Liver (tissue), 9 donors: Measurements from ENCODE around the gene CCL25. TPM values are rescaled to one million over a fixed set of nuclear protein-coding genes. Genes with fewer than 3 reads are reported as not detected.

Source experiments
- DNase-seq: peaks from one replicate; pipeline ENCODE4 v3.0.0-alpha.2; 2017; ENCODE audit warnings: low spot score
- H3K27ac ChIP-seq, 2 donors: one replicate each; pipeline ENCODE4 v1.7.0; 2013; ENCODE audit warnings: inconsistent platforms in 2 of 2, low read length in 2 of 2, control low read depth in 1 of 2, low read depth in 1 of 2, mild to moderate bottlenecking in 1 of 2
- H3K27me3 ChIP-seq, 4 donors: one replicate each; pipeline versions ENCODE4 v1.6.1 to v1.7.0; 2013; ENCODE audit warnings: low read length in 3 of 4, inconsistent platforms in 1 of 4, mild to moderate bottlenecking in 1 of 4, moderate library complexity in 1 of 4; ENCODE audit not compliant: control insufficient read depth in 4 of 4, insufficient read depth in 4 of 4
- H3K36me3 ChIP-seq, 4 donors: one replicate each; pipeline versions ENCODE4 v1.6.1 to v1.7.0; 2013; ENCODE audit warnings: low read length in 3 of 4, mild to moderate bottlenecking in 3 of 4, low read depth in 1 of 4, moderate library complexity in 1 of 4; ENCODE audit not compliant: control insufficient read depth in 4 of 4, insufficient read depth in 3 of 4
- H3K4me1 ChIP-seq, 4 donors: one replicate each; pipeline versions ENCODE4 v1.6.1 to v1.7.0; 2013; ENCODE audit warnings: low read length in 3 of 4, mild to moderate bottlenecking in 3 of 4, moderate library complexity in 1 of 4; ENCODE audit not compliant: control insufficient read depth in 4 of 4, insufficient read depth in 4 of 4
- H3K4me3 ChIP-seq, 3 donors: one replicate each; pipeline versions ENCODE4 v1.6.1 to v1.7.0; 2013; ENCODE audit warnings: low read length in 3 of 3, control low read depth in 1 of 3, low read depth in 1 of 3, mild to moderate bottlenecking in 1 of 3
- H3K9ac ChIP-seq, 2 donors: one replicate each; pipeline ENCODE4 v1.7.0; 2013; ENCODE audit warnings: low read length in 2 of 2, mild to moderate bottlenecking in 2 of 2, moderate library complexity in 2 of 2, control low read depth in 1 of 2, low read depth in 1 of 2
- H3K9me3 ChIP-seq, 4 donors: one replicate each; pipeline versions ENCODE4 v1.6.1 to v1.7.0; 2013; ENCODE audit warnings: low read length in 3 of 4; ENCODE audit not compliant: control insufficient read depth in 4 of 4
- CTCF ChIP-seq: fragments of 150-350 bp; IDR thresholded peaks from 2 replicates; pipeline ENCODE4 v1.5.1; 2017; ENCODE audit warnings: improper control_type of control experiment, low read depth, low read length; ENCODE audit not compliant: missing input control
- EGR1 ChIP-seq, 2 donors: IDR thresholded peaks; 2 replicates each; pipeline ENCODE4 v1.6.1; 2016 to 2018; ENCODE audit warnings: antibody characterized with exemption in 2 of 2, low read depth in 2 of 2
- FOXA1 ChIP-seq: IDR thresholded peaks from 2 replicates; pipeline ENCODE4 v1.6.1; 2016; ENCODE audit warnings: antibody characterized with exemption
- FOXA2 ChIP-seq: IDR thresholded peaks from 2 replicates; pipeline ENCODE4 v1.6.1; 2016; ENCODE audit warnings: antibody characterized with exemption
- GABPA ChIP-seq, 2 donors: IDR thresholded peaks in 1 of 2; conservative IDR thresholded peaks in 1 of 2; 2 replicates each; pipeline ENCODE4 v1.6.1; 2016; ENCODE audit warnings: antibody characterized with exemption in 2 of 2, mild to moderate bottlenecking in 1 of 2, moderate library complexity in 1 of 2
- HNF4A ChIP-seq, 2 donors: conservative IDR thresholded peaks; 2 replicates each; pipeline ENCODE4 v1.6.1; 2016; ENCODE audit warnings: antibody characterized with exemption in 2 of 2, mild to moderate bottlenecking in 2 of 2
- HNF4G ChIP-seq: IDR thresholded peaks from 2 replicates; pipeline ENCODE4 v1.6.1; 2016; ENCODE audit warnings: antibody characterized with exemption
- JUND ChIP-seq, 2 donors: IDR thresholded peaks; 2 replicates each; pipeline ENCODE4 v1.6.1; 2016; ENCODE audit warnings: antibody characterized with exemption in 2 of 2
- NR2F2 ChIP-seq: IDR thresholded peaks from 2 replicates; pipeline ENCODE4 v1.6.1; 2016; ENCODE audit warnings: antibody characterized with exemption
- RAD21 ChIP-seq, 2 donors: IDR thresholded peaks; 2 replicates each; pipeline ENCODE4 v1.6.1; 2016; ENCODE audit warnings: antibody characterized with exemption in 2 of 2, mild to moderate bottlenecking in 2 of 2
- REST ChIP-seq: IDR thresholded peaks from 2 replicates; pipeline ENCODE4 v1.6.1; 2016; ENCODE audit warnings: antibody characterized with exemption, mild to moderate bottlenecking
- RXRA ChIP-seq, 2 donors: IDR thresholded peaks; 2 replicates each; pipeline ENCODE4 v1.6.1; 2017 to 2018; ENCODE audit warnings: antibody characterized with exemption in 2 of 2, mild to moderate bottlenecking in 1 of 2
- SP1 ChIP-seq: IDR thresholded peaks from 2 replicates; pipeline ENCODE4 v1.6.1; 2018; ENCODE audit warnings: antibody characterized with exemption, mild to moderate bottlenecking
- TAF1 ChIP-seq: conservative IDR thresholded peaks from 2 replicates; pipeline ENCODE4 v1.6.1; 2016; ENCODE audit warnings: antibody characterized with exemption, mild to moderate bottlenecking
- YY1 ChIP-seq: IDR thresholded peaks from 2 replicates; pipeline ENCODE4 v1.6.1; 2016; ENCODE audit warnings: antibody characterized with exemption, mild to moderate bottlenecking
- ZBTB33 ChIP-seq: IDR thresholded peaks from 2 replicates; pipeline ENCODE4 v1.6.1; 2016; ENCODE audit warnings: antibody characterized with exemption
- WGBS: extraction: QIAGEN DNeasy Blood & Tissue Kit; methylation state at CpG from one replicate; pipeline ENCODE4 v1.1.7; 2013; 5-methylcytosine and 5-hydroxymethylcytosine counted together
- polyA plus RNA-seq, 2 donors: library from polyadenylated mRNA; stranded (reverse) in 1 of 2; unstranded in 1 of 2; fragments of 200-250 nt in 1 of 2; fragments of >200 nt in 1 of 2; fragmentation: Nextera tagmentation in 1 of 2; extraction: Ambion mirVana in 1 of 2; gene quantifications; one replicate each; pipeline versions ENCODE4 v1.2.1 to v1.2.3, GENCODE V29; 2013 to 2015
- total RNA-seq, 2 donors: library from RNA; depleted of rRNA; stranded (reverse); fragments of >200 nt; gene quantifications; one replicate each; pipeline ENCODE4 v1.2.3, GENCODE V29; 2014
- TF ChIP-seq, protein P1 (sequence below): IDR thresholded peaks from 2 replicates; pipeline ENCODE4 v1.6.1; 2016; ENCODE audit warnings: antibody characterized with exemption
- TF ChIP-seq, protein P2 (sequence below): IDR thresholded peaks from 2 replicates; pipeline ENCODE4 v1.6.1; 2016; ENCODE audit warnings: antibody characterized with exemption
- donor health status: healthy.
- donor health status: healthy.
- donor health status: healthy.
- donor health status: healthy.
- donor health status: healthy.

CCL25 gene
- total and polyA plus RNA-seq, 4 donors, result not detected

GRCh38 chr19:8084152-8084551 is 31.6 kb downstream of the CCL25 start:
- no peak for DNase-seq
- Histone ChIP-seq H3K4me3 (no peak overlapping the region), H3K4me1 (peaks cover 0 to 7% (median 2%) of the 10 kb centered on the region in 4 donors), H3K27ac (no peak overlapping the region), H3K9me3 (no peaks in the 10 kb centered on the region), H3K9ac (no peak overlapping the region), H3K27me3 (no peaks in the 10 kb centered on the region), H3K36me3 (no peaks in the 10 kb centered on the region)
- WGBS, result 94% methylated on average over 13 of the region's 13 CpGs
- no peak for TF ChIP-seq CTCF
- TF ChIP-seq FOXA2, result no peak
- TF ChIP-seq HNF4G, result no peak
- TF ChIP-seq JUND (IDR thresholded peaks at IDR 0.05), result no peak
- no peak for TF ChIP-seq YY1
- TF ChIP-seq GABPA (IDR thresholded peaks at IDR 0.05 in 1 of 2, conservative IDR thresholded peaks at IDR 0.05 in 1 of 2), result no peak
- no peak for TF ChIP-seq FOXA1
- TF ChIP-seq REST, result no peak
- no peak for TF ChIP-seq RAD21 (IDR thresholded peaks at IDR 0.05)
- no peak for TF ChIP-seq HNF4A (conservative IDR thresholded peaks at IDR 0.05)
- no peak for TF ChIP-seq ZBTB33
- no peak for TF ChIP-seq SP1
- TF ChIP-seq, protein P1, sequence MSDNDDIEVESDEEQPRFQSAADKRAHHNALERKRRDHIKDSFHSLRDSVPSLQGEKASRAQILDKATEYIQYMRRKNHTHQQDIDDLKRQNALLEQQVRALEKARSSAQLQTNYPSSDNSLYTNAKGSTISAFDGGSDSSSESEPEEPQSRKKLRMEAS, result no peak
- TF ChIP-seq, protein P2, sequence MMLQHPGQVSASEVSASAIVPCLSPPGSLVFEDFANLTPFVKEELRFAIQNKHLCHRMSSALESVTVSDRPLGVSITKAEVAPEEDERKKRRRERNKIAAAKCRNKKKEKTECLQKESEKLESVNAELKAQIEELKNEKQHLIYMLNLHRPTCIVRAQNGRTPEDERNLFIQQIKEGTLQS, result no peak
- TF ChIP-seq RXRA (IDR thresholded peaks at IDR 0.05), result no peak
- no peak for TF ChIP-seq EGR1 (IDR thresholded peaks at IDR 0.05; ENCODE audit: low read depth in 2 of 2)
- no peak for TF ChIP-seq NR2F2
- TF ChIP-seq TAF1, result no peak
